B cell (primary cell): ENCODE results near the gene LMAN1L. TPM values are rescaled to one million over a fixed set of nuclear protein-coding genes. Genes with fewer than 3 reads are reported as not detected.

Experiments
- ATAC-seq: fragments of 200-7000 bp; cut with Tn5 transposase; one replicate; pipeline ENCODE4 v1.10.0; 2021; ENCODE audit warnings: low read depth, mild to moderate bottlenecking, moderate number of reproducible peaks, moderate library complexity
- CTCF ChIA-PET: fragments of 350-600 bp; sonication (Branson Sonifier 250); formaldehyde crosslinking; loops from one replicate; lab custom pipeline; 2021; ENCODE audit warnings: antibody characterized with exemption, inconsistent platforms; lab: Charles Lee
- POLR2A ChIA-PET: fragments of 350-600 bp; sonication (Branson Sonifier 250); formaldehyde crosslinking; loops from one replicate; lab custom pipeline; 2021; ENCODE audit warnings: antibody characterized with exemption; lab: Charles Lee
- DNase-seq: peaks from one replicate; pipeline ENCODE4 v3.0.0; 2013
- H2AFZ ChIP-seq: 2 replicates; pipeline ENCODE4 v1.6.1; 2012; ENCODE audit warnings: mild to moderate bottlenecking, low read depth, low read length; ENCODE audit not compliant: insufficient read depth, poor library complexity, severe bottlenecking
- H3K27ac ChIP-seq, 2 donors: 1 replicate in 1 of 2; 2 replicates in 1 of 2; pipeline ENCODE4 v1.5.1; 2012 to 2013; ENCODE audit warnings: low read length in 2 of 2, mild to moderate bottlenecking in 2 of 2, moderate library complexity in 1 of 2
- H3K27me3 ChIP-seq, 4 experiments: fragments of 200-600 bp in 1 of 4; sonication (generic) in 1 of 4; replicated peaks in 1 of 4; 1 replicate in 2 of 4; 2 replicates in 2 of 4; pipeline versions ENCODE4 v1.6.1 to v1.7.0; 2013 to 2016; ENCODE audit warnings: low read length in 3 of 4, mild to moderate bottlenecking in 2 of 4, mixed read lengths in 1 of 4, moderate library complexity in 1 of 4; ENCODE audit not compliant: insufficient read depth in 4 of 4, control insufficient read depth in 3 of 4; ENCODE audit errors: control extremely low read depth in 1 of 4
- H3K36me3 ChIP-seq, 2 experiments: replicated peaks in 1 of 2; 1 replicate in 1 of 2; 2 replicates in 1 of 2; pipeline versions ENCODE4 v1.6.1 to v1.7.1; 2013; ENCODE audit warnings: low read length in 1 of 2; ENCODE audit not compliant: insufficient read depth in 2 of 2, control insufficient read depth in 1 of 2; ENCODE audit errors: control extremely low read depth in 1 of 2, extremely low read depth in 1 of 2
- H3K4me1 ChIP-seq, 2 donors: fragments of 200-600 bp in 1 of 2; sonication (generic) in 1 of 2; 1 replicate in 1 of 2; 2 replicates in 1 of 2; pipeline versions ENCODE4 v1.5.1 to v1.6.1; 2013 to 2017; ENCODE audit warnings: low read length in 2 of 2; ENCODE audit not compliant: control insufficient read depth in 2 of 2, insufficient read depth in 2 of 2
- H3K4me2 ChIP-seq: replicated peaks from 2 replicates; pipeline ENCODE3; 2012; ENCODE audit warnings: mild to moderate bottlenecking, low read depth, low read length; ENCODE audit not compliant: poor library complexity, severe bottlenecking
- H3K4me3 ChIP-seq, 5 experiments: fragments of 200-600 bp in 1 of 5; sonication (generic) in 1 of 5; 1 replicate in 3 of 5; 2 replicates in 2 of 5; pipeline versions ENCODE4 v1.5.1 to v1.7.0; 2011 to 2016; ENCODE audit warnings: low read length in 4 of 5, mild to moderate bottlenecking in 4 of 5, low read depth in 2 of 5, control low read depth in 1 of 5, moderate library complexity in 1 of 5; ENCODE audit not compliant: insufficient read depth in 1 of 5; ENCODE audit errors: control extremely low read depth in 1 of 5, extremely low read depth in 1 of 5
- H3K79me2 ChIP-seq: fragments of 200-600 bp; sonication (generic); one replicate; pipeline ENCODE4 v1.6.0; 2016; ENCODE audit warnings: low read length; ENCODE audit not compliant: control insufficient read depth, insufficient read depth
- H3K9ac ChIP-seq: fragments of 200-600 bp; sonication (generic); 2 replicates; pipeline ENCODE4 v1.6.1; 2017; ENCODE audit warnings: mild to moderate bottlenecking, low read length, moderate library complexity
- H3K9me3 ChIP-seq, 3 donors: one replicate each; pipeline versions ENCODE4 v1.6.1 to v1.7.1; 2013; ENCODE audit warnings: low read length in 2 of 3; ENCODE audit not compliant: control insufficient read depth in 2 of 3, insufficient read depth in 1 of 3; ENCODE audit errors: control extremely low read depth in 1 of 3
- H4K20me1 ChIP-seq: 2 replicates; pipeline ENCODE4 v1.6.0; 2012; ENCODE audit warnings: mild to moderate bottlenecking, low read length; ENCODE audit not compliant: insufficient read depth, control insufficient read depth, poor library complexity, severe bottlenecking
- H3K27ac Mint-ChIP-seq: one replicate; pipeline ENCODE4 v1.8.0; 2021; ENCODE audit warnings: mixed read lengths
- H3K27me3 Mint-ChIP-seq: one replicate; pipeline ENCODE4 v1.8.0; 2021; ENCODE audit warnings: mixed read lengths
- H3K4me1 Mint-ChIP-seq: one replicate; pipeline ENCODE4 v1.8.0; 2021; ENCODE audit warnings: mixed read lengths
- H3K4me3 Mint-ChIP-seq: one replicate; pipeline ENCODE4 v1.8.0; 2021; ENCODE audit warnings: mixed read lengths
- H3K9me3 Mint-ChIP-seq: one replicate; pipeline ENCODE4 v1.8.0; 2022; ENCODE audit warnings: mixed read lengths; ENCODE audit not compliant: insufficient read depth
- EZH2 ChIP-seq: IDR thresholded peaks from 2 replicates; pipeline ENCODE4 v1.6.1; 2012; ENCODE audit warnings: borderline replicate concordance, low read depth, mild to moderate bottlenecking, moderate library complexity, low read length; ENCODE audit not compliant: insufficient read depth, poor library complexity, severe bottlenecking
- WGBS: methylation state at CpG from one replicate; pipeline ENCODE4 v1.1.5; 2013; ENCODE audit warnings: missing lambda C conversion rate; ENCODE audit not compliant: insufficient coverage; 5-methylcytosine and 5-hydroxymethylcytosine counted together
- intact Hi-C: fragments of 100-400 bp; cut with micrococcal nuclease; formaldehyde crosslinking; loops from one replicate; pipeline ENCODE4 v1.10.0; 2022
- polyA plus RNA-seq: library from polyadenylated mRNA; depleted of rRNA; stranded (reverse); fragments of >200 nt; gene quantifications from 2 replicates; pipeline ENCODE4 v1.2.3, GENCODE V29; 2012
- total RNA-seq, 2 donors: library from RNA; stranded (reverse); fragments of 120-200 nt in 1 of 2; gene quantifications; 1 replicate in 1 of 2; 2 replicates in 1 of 2; pipeline versions ENCODE4 v1.2.3 to v1.2.4, GENCODE V29; 2013 to 2022
- TF ChIP-seq, protein P1 (sequence below): fragments of 200-600 bp; IDR thresholded peaks from one replicate; pipeline ENCODE4 v1.8.0; 2022; ENCODE audit warnings: antibody characterized with exemption, mild to moderate bottlenecking

Gene LMAN1L
- total and polyA plus RNA-seq, 2 donors (not counting 1 experiment from before 2014, with no cell fraction given) = 0.60 to 1.1 TPM

DNA sequence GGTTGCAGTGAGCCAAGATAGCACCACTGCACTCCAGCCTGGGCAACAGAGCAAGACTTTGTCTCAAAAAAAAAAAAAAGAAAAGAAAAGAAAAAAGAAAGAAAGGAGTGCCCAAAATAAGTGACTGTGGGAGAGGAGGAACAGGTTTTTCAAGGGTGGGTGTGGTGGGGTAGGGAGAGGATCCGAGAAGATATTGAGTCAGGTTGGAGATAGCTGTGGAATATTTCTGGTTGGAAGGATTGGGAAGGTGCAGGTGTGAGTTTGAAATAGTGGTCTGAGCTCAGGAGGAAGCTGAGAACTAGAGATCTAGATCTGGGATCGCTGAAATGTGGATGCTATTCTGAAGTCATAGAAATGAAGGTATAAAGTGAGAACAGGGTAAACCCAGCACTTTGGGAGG, 52.7 kb downstream of the LMAN1L start:
- no peak overlapping the region for H3K27ac ChIP-seq
- TF ChIP-seq, protein P1, sequence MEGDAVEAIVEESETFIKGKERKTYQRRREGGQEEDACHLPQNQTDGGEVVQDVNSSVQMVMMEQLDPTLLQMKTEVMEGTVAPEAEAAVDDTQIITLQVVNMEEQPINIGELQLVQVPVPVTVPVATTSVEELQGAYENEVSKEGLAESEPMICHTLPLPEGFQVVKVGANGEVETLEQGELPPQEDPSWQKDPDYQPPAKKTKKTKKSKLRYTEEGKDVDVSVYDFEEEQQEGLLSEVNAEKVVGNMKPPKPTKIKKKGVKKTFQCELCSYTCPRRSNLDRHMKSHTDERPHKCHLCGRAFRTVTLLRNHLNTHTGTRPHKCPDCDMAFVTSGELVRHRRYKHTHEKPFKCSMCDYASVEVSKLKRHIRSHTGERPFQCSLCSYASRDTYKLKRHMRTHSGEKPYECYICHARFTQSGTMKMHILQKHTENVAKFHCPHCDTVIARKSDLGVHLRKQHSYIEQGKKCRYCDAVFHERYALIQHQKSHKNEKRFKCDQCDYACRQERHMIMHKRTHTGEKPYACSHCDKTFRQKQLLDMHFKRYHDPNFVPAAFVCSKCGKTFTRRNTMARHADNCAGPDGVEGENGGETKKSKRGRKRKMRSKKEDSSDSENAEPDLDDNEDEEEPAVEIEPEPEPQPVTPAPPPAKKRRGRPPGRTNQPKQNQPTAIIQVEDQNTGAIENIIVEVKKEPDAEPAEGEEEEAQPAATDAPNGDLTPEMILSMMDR = no peak
- no peak for TF ChIP-seq EZH2
- H3K4me2 ChIP-seq = no peak overlapping the region
- H3K27me3 ChIP-seq = no peaks in the 10 kb centered on the region
- ChIA-PET CTCF (interaction anchor here (7.3 kb wide), 1 partner anchor 36 kb away, joined by 40 read pairs; no protein-coding TSS in a partner anchor), POLR2A (interaction anchor here (0.6 kb wide), 1 partner anchor 10 kb away, joined by 3 read pairs; no protein-coding TSS in a partner anchor)
- Mint-ChIP-seq H3K9me3 (no peaks in the 10 kb centered on the region), H3K4me3 (no peak overlapping the region), H3K4me1 (peaks cover 59% of the 10 kb centered on the region), H3K27ac (peak overlapping the region; percentile 60), H3K27me3 (no peaks in the 10 kb centered on the region)
- H3K79me2 ChIP-seq = peaks cover 93% of the 10 kb centered on the region
- H4K20me1 ChIP-seq = peaks cover 91% of the 10 kb centered on the region
- H3K9ac ChIP-seq = no peak overlapping the region
- WGBS = 92% methylated on average over 1 of the region's 2 CpGs
- H3K36me3 ChIP-seq = peaks cover 0 to 17% of the 10 kb centered on the region in 2 experiments
- H3K9me3 ChIP-seq = no peaks in the 10 kb centered on the region
- no peak overlapping the region for H2AFZ ChIP-seq
- DNase-seq (no peak), ATAC-seq (no peak)
- H3K4me1 ChIP-seq = peaks cover 32 to 34% of the 10 kb centered on the region in 2 donors
- intact Hi-C loops = no loop called here
- H3K4me3 ChIP-seq = no peak overlapping the region

DNA sequence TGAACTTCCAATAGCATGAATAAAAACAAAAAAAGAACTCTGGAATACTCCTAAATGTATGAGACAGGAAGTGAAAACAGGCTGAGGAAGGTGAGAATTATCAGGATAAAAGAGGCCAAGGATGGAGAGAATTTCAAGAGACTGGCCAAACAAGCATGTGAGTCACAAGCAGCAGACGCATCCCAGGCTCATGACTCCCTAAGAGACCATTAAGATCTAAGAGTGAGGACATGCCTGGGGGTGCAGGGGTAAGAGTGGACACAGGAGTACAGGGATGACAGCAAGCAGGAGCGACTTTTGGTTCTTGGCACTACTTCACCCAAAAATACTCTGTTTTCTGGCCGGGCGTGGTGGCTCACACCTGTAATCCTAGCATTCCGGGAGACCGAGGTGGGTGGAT, 53.5 kb downstream of the LMAN1L start:
- H3K4me3 Mint-ChIP-seq = no peak overlapping the region
- Histone ChIP-seq H3K27ac (no peak overlapping the region), H3K4me1 (peaks cover 40 to 41% of the 10 kb centered on the region in 2 donors), H3K79me2 (peaks cover 93% of the 10 kb centered on the region), H2AFZ (no peak overlapping the region), H3K27me3 (no peaks in the 10 kb centered on the region), H3K4me2 (no peak overlapping the region), H3K36me3 (peaks cover 0 to 19% of the 10 kb centered on the region in 2 experiments), H3K4me3 (no peak overlapping the region), H4K20me1 (peaks cover 91% of the 10 kb centered on the region), H3K9me3 (no peaks in the 10 kb centered on the region), H3K9ac (no peak overlapping the region)
- no peak for ATAC-seq
- ChIA-PET CTCF (interaction anchor here (1.2 to 7.3 kb wide), 2 partner anchors 35 to 95 kb away, joined by 5 to 40 read pairs; no protein-coding TSS in a partner anchor), POLR2A (no interaction called here)
- no peak for DNase-seq
- H3K27ac Mint-ChIP-seq = peak overlapping the region; percentile 67
- peaks cover 67% of the 10 kb centered on the region for H3K4me1 Mint-ChIP-seq
- H3K9me3 Mint-ChIP-seq = no peaks in the 10 kb centered on the region
- 96% methylated on average over 6 of the region's 6 CpGs for WGBS
- intact Hi-C loops = no loop called here
- no peaks in the 10 kb centered on the region for H3K27me3 Mint-ChIP-seq
- TF ChIP-seq, protein P1 = no peak
- TF ChIP-seq EZH2 = no peak
